Mucosa of descending colon (tissue), 3 donors: ENCODE results near the gene PRICKLE2. TPM values are rescaled to one million over a fixed set of nuclear protein-coding genes. Genes with fewer than 3 reads are reported as not detected.

Source experiments
- ATAC-seq: fragments of 200-7000 bp; cut with Tn5 transposase; one replicate; pipeline ENCODE4 v1.9.1; 2020; ENCODE audit warnings: mild to moderate bottlenecking, moderate library complexity
- DNase-seq, 3 donors: peaks; one replicate each; pipeline ENCODE4 v3.0.0-alpha.2; 2020
- H3K36me3 ChIP-seq: fragments of 200-600 bp; one replicate; pipeline ENCODE4 v1.8.0; 2021; ENCODE audit warnings: low read depth, mild to moderate bottlenecking
- H3K4me1 ChIP-seq: fragments of 200-600 bp; one replicate; pipeline ENCODE4 v1.8.0; 2021; ENCODE audit warnings: low read depth, mild to moderate bottlenecking
- H3K4me3 ChIP-seq: fragments of 200-600 bp; one replicate; pipeline ENCODE4 v1.8.0; 2021; ENCODE audit warnings: mild to moderate bottlenecking
- H3K9me3 ChIP-seq: fragments of 200-600 bp; one replicate; pipeline ENCODE4 v1.8.0; 2021; ENCODE audit warnings: mild to moderate bottlenecking
- intact Hi-C, 2 donors: fragments of 100-400 bp; cut with DNase I in 1 of 2; cut with micrococcal nuclease in 1 of 2; formaldehyde crosslinking; loops; one replicate each; pipeline versions ENCODE4 v1.11.0 to v1.11.1; 2022; cut with DNase I, micrococcal nuclease
- total RNA-seq, 3 donors: library from RNA; stranded (reverse); fragmentation: NEBNext Ultra II Directional in 2 of 3; extraction: Animal tissue kit (Norgen Biotek cat#: 25700) in 2 of 3; gene quantifications; one replicate each; pipeline versions ENCODE4 v1.2.1 to v1.2.4, GENCODE V29; 2021 to 2023
- TF ChIP-seq, protein P1 (sequence below): fragments of 200-600 bp; IDR thresholded peaks from one replicate; pipeline ENCODE4 v1.8.0; 2022; ENCODE audit warnings: antibody characterized with exemption, mild to moderate bottlenecking
- donor health status: DM: no; HTN: no; CAD: no; lungs with moderate emphysema.
- donor health status: DM: no; HTN: no; CAD: no.
- donor health status: DM: no; HTN: yes; CAD: no.

Gene PRICKLE2
- total RNA-seq, 3 donors from 2014 or later = 4.3 to 66.3 (median 7.0) TPM

DNA sequence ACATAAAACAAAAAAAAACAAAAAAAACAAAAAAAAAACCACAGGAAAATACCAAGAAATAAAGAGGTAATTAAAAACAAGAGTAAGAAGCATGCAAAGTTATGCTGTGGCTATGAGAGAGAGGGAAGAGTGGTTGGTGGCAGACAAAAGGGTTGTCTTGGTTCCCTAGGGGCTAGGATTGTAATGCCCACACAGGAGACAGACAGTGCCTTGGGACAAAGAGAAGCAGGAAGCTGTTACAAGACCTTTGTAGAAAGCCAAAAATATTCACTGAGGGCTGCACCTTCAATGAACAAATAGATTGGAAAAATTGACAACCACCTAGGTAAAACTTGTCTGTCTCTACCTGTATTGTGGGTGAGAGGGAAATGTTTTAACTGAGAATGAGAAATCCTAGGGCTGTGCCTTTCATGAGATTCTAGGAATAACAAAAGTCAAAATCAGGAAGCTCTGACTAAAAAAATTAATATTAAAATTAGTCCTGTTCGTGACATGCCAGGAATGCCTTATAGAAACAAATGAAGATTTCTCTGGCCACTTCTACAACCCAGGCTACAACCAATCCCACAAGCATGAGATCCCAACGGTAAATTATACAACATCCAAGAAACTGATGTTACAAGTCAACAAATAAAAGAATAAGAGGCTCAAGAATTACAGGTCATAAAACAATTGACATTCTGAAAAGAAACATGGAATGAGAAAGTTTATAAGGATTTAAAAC, 45.0 kb upstream of the PRICKLE2 start:
- ATAC-seq = no peak

DNA sequence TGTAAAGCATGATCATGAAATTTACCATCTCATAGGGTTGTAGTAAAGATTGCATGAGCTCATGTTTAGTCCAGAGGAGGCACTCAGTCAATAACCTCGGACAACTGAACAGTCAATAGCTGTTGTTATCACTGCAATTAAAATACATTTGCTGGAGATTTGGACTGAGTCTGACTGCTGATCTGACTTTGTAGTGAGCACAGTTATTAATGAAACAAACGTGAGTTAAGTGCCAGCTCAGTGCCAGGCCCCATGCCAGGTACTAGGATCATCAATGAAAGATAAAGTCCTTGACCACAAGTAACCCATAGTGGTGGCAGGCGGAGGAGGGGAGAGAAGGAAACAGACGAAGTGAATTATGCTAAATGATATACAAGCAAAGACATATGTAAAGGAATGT, 43.7 kb upstream of the PRICKLE2 start:
- TF ChIP-seq, protein P1, sequence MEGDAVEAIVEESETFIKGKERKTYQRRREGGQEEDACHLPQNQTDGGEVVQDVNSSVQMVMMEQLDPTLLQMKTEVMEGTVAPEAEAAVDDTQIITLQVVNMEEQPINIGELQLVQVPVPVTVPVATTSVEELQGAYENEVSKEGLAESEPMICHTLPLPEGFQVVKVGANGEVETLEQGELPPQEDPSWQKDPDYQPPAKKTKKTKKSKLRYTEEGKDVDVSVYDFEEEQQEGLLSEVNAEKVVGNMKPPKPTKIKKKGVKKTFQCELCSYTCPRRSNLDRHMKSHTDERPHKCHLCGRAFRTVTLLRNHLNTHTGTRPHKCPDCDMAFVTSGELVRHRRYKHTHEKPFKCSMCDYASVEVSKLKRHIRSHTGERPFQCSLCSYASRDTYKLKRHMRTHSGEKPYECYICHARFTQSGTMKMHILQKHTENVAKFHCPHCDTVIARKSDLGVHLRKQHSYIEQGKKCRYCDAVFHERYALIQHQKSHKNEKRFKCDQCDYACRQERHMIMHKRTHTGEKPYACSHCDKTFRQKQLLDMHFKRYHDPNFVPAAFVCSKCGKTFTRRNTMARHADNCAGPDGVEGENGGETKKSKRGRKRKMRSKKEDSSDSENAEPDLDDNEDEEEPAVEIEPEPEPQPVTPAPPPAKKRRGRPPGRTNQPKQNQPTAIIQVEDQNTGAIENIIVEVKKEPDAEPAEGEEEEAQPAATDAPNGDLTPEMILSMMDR = no peak
- Histone ChIP-seq H3K4me3 (no peak overlapping the region), H3K9me3 (no peaks in the 10 kb centered on the region), H3K36me3 (no peaks in the 10 kb centered on the region), H3K4me1 (no peaks in the 10 kb centered on the region)
- ATAC-seq = no peak
- DNase-seq = no peak
- intact Hi-C loops = loop anchor here in 1 of 2 donors (10.0 kb wide), 1 partner anchor 234 kb away; no protein-coding TSS in a partner anchor

More for the DNA sequence above, 45.0 kb upstream of the PRICKLE2 start:
- Histone ChIP-seq H3K4me1 (no peaks in the 10 kb centered on the region), H3K4me3 (no peak overlapping the region), H3K9me3 (no peaks in the 10 kb centered on the region), H3K36me3 (no peaks in the 10 kb centered on the region)
- TF ChIP-seq, protein P1 = no peak
- intact Hi-C loops = no loop called here
- DNase-seq = no peak

DNA sequence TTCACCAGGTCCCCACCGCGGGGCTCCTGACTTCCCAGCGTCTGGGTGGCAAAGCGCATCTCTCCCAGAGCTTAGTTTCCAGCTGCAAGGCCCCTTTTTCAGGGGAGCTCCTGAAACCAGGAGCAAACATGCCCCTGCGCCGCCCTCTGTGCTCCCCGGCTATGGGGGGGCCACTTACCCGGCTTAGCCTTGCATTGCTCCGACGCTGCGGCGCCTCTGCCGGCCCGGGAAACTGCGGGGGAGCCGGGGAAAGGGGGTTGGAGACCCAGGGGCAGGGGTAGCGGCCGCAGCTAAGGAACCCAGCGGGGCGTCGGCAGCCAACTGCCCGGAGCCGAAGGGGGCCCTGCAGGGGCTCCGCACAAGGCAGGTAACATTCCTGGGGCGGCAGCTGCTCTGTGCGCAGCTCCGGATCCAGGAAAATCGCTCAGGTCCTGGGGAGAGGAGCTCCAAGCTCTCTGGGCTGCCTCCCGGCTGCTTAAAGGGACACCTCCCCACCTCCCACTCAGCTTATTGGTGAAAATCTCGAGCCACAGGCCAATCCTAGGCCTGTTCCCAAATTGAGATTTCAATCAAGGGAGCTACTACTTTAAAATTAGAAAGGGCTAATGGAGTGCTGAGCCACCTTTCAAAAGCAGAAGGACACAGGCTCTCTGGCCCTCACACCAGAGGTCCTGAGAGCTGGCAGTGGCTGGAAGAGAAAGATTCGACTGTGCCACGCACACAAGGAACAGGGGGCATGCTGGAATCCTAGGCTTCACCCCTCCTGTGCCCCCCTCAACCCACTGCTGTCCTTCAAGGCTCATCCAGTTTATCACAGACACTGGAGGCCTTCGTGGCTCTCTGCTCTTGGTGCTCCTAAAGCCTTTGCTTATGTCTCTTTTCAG, 42.7 kb upstream of the PRICKLE2 start:
- no peaks in the 10 kb centered on the region for H3K36me3 ChIP-seq
- no peaks in the 10 kb centered on the region for H3K9me3 ChIP-seq
- H3K4me1 ChIP-seq = peaks cover 4% of the 10 kb centered on the region
- ATAC-seq (peak; percentile 58), DNase-seq (peak; percentile 31 to 55 (median 39))
- TF ChIP-seq, protein P1 = no peak
- intact Hi-C loops = loop anchor here in 1 of 2 donors (10.0 kb wide), 1 partner anchor 233 kb away; no protein-coding TSS in a partner anchor
- peak overlapping the region; percentile 17 for H3K4me3 ChIP-seq

DNA sequence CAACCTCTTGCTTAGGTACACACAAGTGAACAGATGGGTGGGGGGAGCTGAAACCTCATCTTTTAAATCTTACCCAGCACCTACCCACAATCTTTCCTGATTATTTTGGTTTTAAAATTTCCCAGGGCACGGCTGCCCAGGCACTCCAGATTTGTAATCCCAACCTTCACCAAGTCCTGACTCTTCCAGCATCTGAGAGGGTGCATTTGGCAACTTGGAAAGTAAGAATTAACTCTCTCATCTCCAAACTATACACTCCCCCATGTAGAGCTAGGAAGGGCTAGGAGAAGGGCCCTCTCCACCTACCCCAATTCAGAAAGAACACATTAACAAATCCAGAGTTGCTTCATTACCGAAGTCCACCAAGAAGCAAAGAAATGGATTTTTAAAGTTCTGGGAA, 41.7 kb upstream of the PRICKLE2 start:
- intact Hi-C loops = loop anchor here in 1 of 2 donors (10.0 kb wide), 1 partner anchor 232 kb away; no protein-coding TSS in a partner anchor
- H3K4me1 ChIP-seq = peaks cover 4% of the 10 kb centered on the region

More for the DNA sequence above, 41.7 kb upstream of the PRICKLE2 start:
- TF ChIP-seq, protein P1 = no peak
- DNase-seq = no peak
- no peak for ATAC-seq
- Histone ChIP-seq H3K9me3 (no peaks in the 10 kb centered on the region), H3K36me3 (no peaks in the 10 kb centered on the region), H3K4me3 (no peak overlapping the region)
